ENCODE data around the gene ANKRD39. TPM values are rescaled to one million over a fixed set of nuclear protein-coding genes. Genes with fewer than 3 reads are reported as not detected.

Gene ANKRD39
- total RNA-seq, 2 donors from 2014 or later, result 8.4 to 18.0 TPM

DNA sequence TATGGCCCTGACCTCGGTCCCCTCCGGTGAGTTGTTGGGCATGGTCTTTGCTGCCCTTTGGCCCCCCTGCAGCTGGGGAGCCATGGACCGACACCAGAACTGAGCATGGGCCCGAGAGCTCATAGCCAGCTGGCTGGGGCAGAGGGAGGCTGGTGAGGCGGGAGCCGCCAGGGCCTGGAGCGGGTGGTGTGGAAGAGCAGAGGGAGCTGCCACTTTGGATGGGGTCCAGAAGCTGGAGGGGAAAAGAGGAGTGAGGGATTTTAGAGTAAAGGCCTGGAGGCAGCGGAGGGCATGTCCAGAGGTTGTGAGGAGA is 58.2 kb downstream of the ANKRD39 start:
- Histone ChIP-seq H3K9me3 (no peaks in the 10 kb centered on the region), H3K27ac (no peak overlapping the region), H3K4me1 (ENCODE audit: control insufficient read depth in 1 of 2, low read depth in 2 of 2) (peaks cover 3 to 7% of the 10 kb centered on the region in 2 donors), H3K27me3 (replicated peaks; ENCODE audit: insufficient read depth) (no peaks in the 10 kb centered on the region), H3K36me3 (peaks cover 13% of the 10 kb centered on the region), H3K4me3 (no peak overlapping the region)
- ATAC-seq (ENCODE audit: insufficient number of reproducible peaks, low FRiP score, low read depth) (no peak), DNase-seq (ENCODE audit: low spot score) (no peak)
- TF ChIP-seq, protein P1, sequence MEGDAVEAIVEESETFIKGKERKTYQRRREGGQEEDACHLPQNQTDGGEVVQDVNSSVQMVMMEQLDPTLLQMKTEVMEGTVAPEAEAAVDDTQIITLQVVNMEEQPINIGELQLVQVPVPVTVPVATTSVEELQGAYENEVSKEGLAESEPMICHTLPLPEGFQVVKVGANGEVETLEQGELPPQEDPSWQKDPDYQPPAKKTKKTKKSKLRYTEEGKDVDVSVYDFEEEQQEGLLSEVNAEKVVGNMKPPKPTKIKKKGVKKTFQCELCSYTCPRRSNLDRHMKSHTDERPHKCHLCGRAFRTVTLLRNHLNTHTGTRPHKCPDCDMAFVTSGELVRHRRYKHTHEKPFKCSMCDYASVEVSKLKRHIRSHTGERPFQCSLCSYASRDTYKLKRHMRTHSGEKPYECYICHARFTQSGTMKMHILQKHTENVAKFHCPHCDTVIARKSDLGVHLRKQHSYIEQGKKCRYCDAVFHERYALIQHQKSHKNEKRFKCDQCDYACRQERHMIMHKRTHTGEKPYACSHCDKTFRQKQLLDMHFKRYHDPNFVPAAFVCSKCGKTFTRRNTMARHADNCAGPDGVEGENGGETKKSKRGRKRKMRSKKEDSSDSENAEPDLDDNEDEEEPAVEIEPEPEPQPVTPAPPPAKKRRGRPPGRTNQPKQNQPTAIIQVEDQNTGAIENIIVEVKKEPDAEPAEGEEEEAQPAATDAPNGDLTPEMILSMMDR (IDR thresholded peaks at IDR 0.05), result no peak

DNA sequence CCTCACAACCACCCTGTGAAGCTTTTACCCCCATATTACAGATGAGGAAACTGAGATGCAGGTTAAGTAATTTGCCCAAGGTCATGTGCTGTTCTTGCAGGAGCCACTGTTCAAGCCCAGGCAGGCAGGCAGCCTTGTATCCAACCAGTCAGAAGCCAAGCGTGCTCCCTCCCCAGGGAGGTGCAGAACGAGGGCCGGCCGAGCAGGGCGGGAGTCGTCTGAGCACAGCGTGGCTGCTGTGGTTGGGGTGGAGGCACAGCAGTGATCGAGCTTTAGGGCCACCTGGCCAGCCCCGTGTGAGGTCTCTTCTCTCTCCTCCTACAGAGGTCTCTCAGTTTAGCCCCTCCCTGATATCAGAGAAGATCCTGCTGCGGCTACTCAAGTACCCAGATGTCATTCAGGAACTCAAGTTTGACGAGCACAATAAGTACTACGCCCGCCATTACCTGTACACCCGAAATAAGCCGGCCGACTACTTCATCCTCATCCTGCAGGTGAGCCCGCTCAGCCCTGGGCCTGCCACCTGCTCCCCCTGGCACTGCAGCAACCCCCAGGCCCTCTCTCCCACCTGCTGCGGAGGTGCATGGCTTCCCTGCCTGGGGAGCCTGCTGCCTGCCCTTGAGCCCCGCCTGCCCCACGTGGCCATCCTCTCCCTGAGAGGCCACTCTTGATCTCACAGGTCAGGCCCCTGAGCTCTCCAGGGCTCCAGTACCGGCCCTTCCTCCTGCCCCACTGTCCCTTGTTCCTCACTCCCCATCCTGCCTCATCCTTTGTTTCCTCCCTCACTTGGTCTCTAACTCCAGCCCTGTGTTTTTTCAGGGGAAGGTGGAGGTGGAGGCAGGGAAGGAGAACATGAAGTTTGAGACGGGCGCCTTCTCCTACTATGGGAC is 58.8 kb downstream of the ANKRD39 start:
- no peak for DNase-seq (ENCODE audit: low spot score)
- peaks cover 13% of the 10 kb centered on the region for H3K36me3 ChIP-seq

More for the DNA sequence above, 58.8 kb downstream of the ANKRD39 start:
- no peak overlapping the region for H3K4me3 ChIP-seq
- TF ChIP-seq, protein P1 (IDR thresholded peaks at IDR 0.05), result no peak
- H3K9me3 ChIP-seq, result no peaks in the 10 kb centered on the region
- peaks cover 3 to 7% of the 10 kb centered on the region in 2 donors for H3K4me1 ChIP-seq (ENCODE audit: control insufficient read depth in 1 of 2, low read depth in 2 of 2)
- no peak overlapping the region for H3K27ac ChIP-seq
- no peak for ATAC-seq (ENCODE audit: insufficient number of reproducible peaks, low FRiP score, low read depth)
- no peaks in the 10 kb centered on the region for H3K27me3 ChIP-seq (replicated peaks; ENCODE audit: insufficient read depth)

Other genes with a start within 250 kb of the ANKRD39 start
- gene KANSL3, start 219.7 kb downstream of the ANKRD39 start, total RNA-seq, result 10 to 100 TPM; 60.2 to 73.4 TPM
- not detected for gene FER1L5, start 215.3 kb downstream of the ANKRD39 start, total RNA-seq
- gene LMAN2L, start 118.0 kb downstream of the ANKRD39 start, total RNA-seq, result 10 to 100 TPM in 1 of 2 donors, 1 to 10 TPM in 1; 9.1 to 12.8 TPM
- 1 to 10 TPM; 6.5 TPM for gene CNNM4, start 97.1 kb downstream of the ANKRD39 start, total RNA-seq
- gene CNNM3, start 41.7 kb downstream of the ANKRD39 start, total RNA-seq, result 10 to 100 TPM; 11.5 to 14.3 TPM
- gene ANKRD23, start 14.0 kb downstream of the ANKRD39 start, total RNA-seq, result 1 to 10 TPM; 6.0 to 8.4 TPM
- gene SEMA4C, start 12.1 kb upstream of the ANKRD39 start, total RNA-seq, result 10 to 100 TPM; 44.1 to 66.3 TPM
- not detected for gene FAM178B, start 128.6 kb upstream of the ANKRD39 start, total RNA-seq
- gene FAHD2B, start 236.9 kb upstream of the ANKRD39 start, total RNA-seq, result 1 to 10 TPM; 6.6 to 7.5 TPM